Peyer's patch (tissue), 4 donors: ENCODE results near the gene DCDC2. TPM values are rescaled to one million over a fixed set of nuclear protein-coding genes. Genes with fewer than 3 reads are reported as not detected.

ENCODE experiments used
- DNase-seq, 3 donors: peaks; one replicate each; pipeline ENCODE4 v3.0.0-alpha.2; 2017 to 2019
- H3K27ac ChIP-seq, 4 donors: fragments of 200-600 bp; sonication (generic); one replicate each; pipeline ENCODE4 v1.5.1; 2016 to 2019
- H3K27me3 ChIP-seq, 2 donors: fragments of 200-600 bp; sonication (generic); one replicate each; pipeline ENCODE4 v1.5.1; 2019
- H3K36me3 ChIP-seq, 3 donors: fragments of 200-600 bp; sonication (generic); one replicate each; pipeline ENCODE4 v1.5.1; 2016 to 2019
- H3K4me1 ChIP-seq, 4 donors: fragments of 200-600 bp; sonication (generic); one replicate each; pipeline ENCODE4 v1.5.1; 2016 to 2019
- H3K4me3 ChIP-seq, 4 donors: fragments of 200-600 bp; sonication (generic); 1 replicate in 3 of 4; 2 replicates in 1 of 4; pipeline ENCODE4 v1.5.1; 2016 to 2019; ENCODE audit warnings: mild to moderate bottlenecking in 1 of 4
- H3K9me3 ChIP-seq, 4 donors: fragments of 200-600 bp; sonication (generic); one replicate each; pipeline ENCODE4 v1.5.1; 2016 to 2019; ENCODE audit warnings: mild to moderate bottlenecking in 1 of 4
- CTCF ChIP-seq, 6 experiments: fragments of 450-650 bp in 4 of 6; fragments of 200-600 bp in 2 of 6; sonication (generic) in 1 of 6; IDR thresholded peaks; one replicate each; pipeline ENCODE4 v1.5.1; 2017 to 2019; ENCODE audit warnings: antibody characterized with exemption in 6 of 6, mild to moderate bottlenecking in 3 of 6, moderate library complexity in 1 of 6
- POLR2A ChIP-seq, 2 donors: fragments of 450-650 bp; IDR thresholded peaks; one replicate each; pipeline ENCODE4 v1.5.1; 2017; ENCODE audit warnings: antibody characterized with exemption in 2 of 2, mild to moderate bottlenecking in 2 of 2, moderate library complexity in 2 of 2
- total RNA-seq, 4 donors: library from RNA; depleted of rRNA; stranded (reverse); fragments of >200 nt; gene quantifications; one replicate each; pipeline ENCODE4 v1.1.0, GENCODE V29; 2016

The DCDC2 gene
- total RNA-seq, 4 donors from 2014 or later, result 0.27 to 3.3 (median 0.63) TPM

- TF ChIP-seq CTCF (IDR thresholded peaks at IDR 0.05) (no peak), POLR2A (IDR thresholded peaks at IDR 0.05) (no peak)
- H3K4me1 ChIP-seq, result no peaks in the 10 kb centered on the region
- H3K36me3 ChIP-seq, result no peaks in the 10 kb centered on the region
- DNase-seq, result no peak
- H3K9me3 ChIP-seq, result no peaks in the 10 kb centered on the region
- no peaks in the 10 kb centered on the region for H3K27me3 ChIP-seq
- H3K27ac ChIP-seq, result no peak overlapping the region
- H3K4me3 ChIP-seq, result no peak overlapping the region
Measured at GRCh38 chr6:24225838-24226237, 132.0 kb downstream of the DCDC2 start.

GRCh38 chr6:24223115-24223919 is 134.5 kb downstream of the DCDC2 start:
- TF ChIP-seq CTCF (IDR thresholded peaks at IDR 0.05) (no peak), POLR2A (IDR thresholded peaks at IDR 0.05) (no peak)
- no peaks in the 10 kb centered on the region for H3K27me3 ChIP-seq
- no peak overlapping the region for H3K27ac ChIP-seq
- no peak overlapping the region for H3K4me3 ChIP-seq
- no peaks in the 10 kb centered on the region for H3K4me1 ChIP-seq
- H3K9me3 ChIP-seq, result no peaks in the 10 kb centered on the region
- no peaks in the 10 kb centered on the region for H3K36me3 ChIP-seq
- DNase-seq, result no peak

GRCh38 chr6:24219670-24220069 is 138.2 kb downstream of the DCDC2 start:
- Histone ChIP-seq H3K4me1 (no peaks in the 10 kb centered on the region), H3K27ac (no peak overlapping the region), H3K27me3 (no peaks in the 10 kb centered on the region), H3K36me3 (no peaks in the 10 kb centered on the region), H3K9me3 (no peaks in the 10 kb centered on the region), H3K4me3 (no peak overlapping the region)
- no peak for DNase-seq
- TF ChIP-seq CTCF (IDR thresholded peaks at IDR 0.05) (no peak), POLR2A (IDR thresholded peaks at IDR 0.05) (no peak)

- no peak for DNase-seq
- Histone ChIP-seq H3K9me3 (no peaks in the 10 kb centered on the region), H3K36me3 (no peaks in the 10 kb centered on the region), H3K27ac (no peak overlapping the region), H3K4me1 (no peaks in the 10 kb centered on the region), H3K4me3 (no peak overlapping the region), H3K27me3 (no peaks in the 10 kb centered on the region)
- TF ChIP-seq CTCF (IDR thresholded peaks at IDR 0.05) (no peak), POLR2A (IDR thresholded peaks at IDR 0.05) (no peak)
Measured at GRCh38 chr6:24214984-24215383, 142.9 kb downstream of the DCDC2 start.

GRCh38 chr6:24207413-24207812 is 150.4 kb downstream of the DCDC2 start:
- H3K27ac ChIP-seq, result no peak overlapping the region
- no peaks in the 10 kb centered on the region for H3K9me3 ChIP-seq
- DNase-seq, result no peak
- no peak for TF ChIP-seq CTCF (IDR thresholded peaks at IDR 0.05)
- no peak for TF ChIP-seq POLR2A (IDR thresholded peaks at IDR 0.05)
- no peak overlapping the region for H3K4me3 ChIP-seq
- H3K27me3 ChIP-seq, result no peaks in the 10 kb centered on the region
- H3K36me3 ChIP-seq, result no peaks in the 10 kb centered on the region
- no peaks in the 10 kb centered on the region for H3K4me1 ChIP-seq
